ENCODE data around the gene SWSAP1.

SWSAP1 gene

DNA sequence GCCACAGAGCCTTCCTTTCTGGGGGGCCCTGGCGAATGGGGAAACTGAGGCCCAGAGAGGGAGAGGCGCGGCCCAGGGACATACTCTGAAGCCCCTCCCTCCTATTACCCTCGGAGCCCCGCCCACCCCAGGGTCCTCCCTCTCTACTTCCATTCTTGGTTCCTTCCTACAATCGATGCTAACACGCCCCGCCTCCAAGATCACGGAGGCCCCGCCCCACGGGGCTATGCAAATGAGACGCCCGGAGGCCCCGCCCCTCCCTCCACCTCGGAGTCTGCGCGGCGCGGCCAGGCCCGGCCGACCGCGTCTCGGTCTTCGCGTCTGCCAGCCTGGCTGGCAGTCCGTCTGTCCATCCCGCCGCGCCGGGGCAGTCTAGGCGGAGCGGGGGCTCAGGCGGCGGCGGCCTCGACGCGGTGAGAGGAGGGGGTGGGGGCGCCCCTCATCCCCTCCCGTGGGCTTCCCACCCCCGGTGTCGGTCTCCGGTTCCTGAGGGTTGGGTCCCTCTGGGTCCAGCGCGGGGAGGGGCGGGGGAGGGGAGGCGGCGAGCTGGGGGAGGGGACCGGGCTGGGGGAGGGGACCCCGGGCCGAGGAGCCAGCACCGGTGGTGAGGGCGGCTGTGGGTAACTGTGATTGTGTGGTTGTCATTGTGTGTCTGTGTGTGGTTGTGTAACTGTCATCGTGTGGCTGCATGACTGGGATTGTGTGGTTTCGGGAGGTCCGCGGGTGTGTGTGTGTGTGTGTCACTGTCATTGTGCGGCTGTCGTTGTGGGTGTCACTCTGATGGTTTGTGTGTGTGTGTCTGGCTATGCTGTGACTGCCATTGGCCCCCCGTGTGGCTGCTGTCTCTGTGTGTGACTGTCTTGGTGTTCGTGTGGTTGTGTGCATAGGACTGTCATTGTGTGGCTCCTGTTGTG lies 19.0 kb upstream of the SWSAP1 start, which contains the start of gene PLPPR2:
Gene PLPPR2, plus strand, starts transcription at position 273 of the 914 bp plus-strand sequence. CDS start 2,242 bp downstream, outside the sequence.
- DNase-seq (ENCODE audit: low spot score) = peak; percentile 86

DNA sequence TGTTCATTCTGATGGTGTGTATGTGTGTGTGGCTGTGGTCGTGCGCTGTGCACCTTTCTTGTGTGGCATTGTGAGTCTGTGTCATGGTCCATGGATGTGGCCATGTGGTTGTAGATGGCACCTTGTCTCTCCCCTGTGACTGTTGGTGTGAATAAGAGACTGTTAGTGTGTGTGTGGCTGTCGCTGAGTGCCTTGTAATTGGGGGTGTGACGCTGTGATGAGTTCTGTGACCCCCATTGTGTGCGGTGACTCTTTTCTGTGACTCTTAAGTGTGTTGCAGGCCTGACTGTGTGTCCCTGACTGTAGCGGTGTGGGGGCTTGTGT lies 18.4 kb upstream of the SWSAP1 start:
- DNase-seq (ENCODE audit: low spot score) = no peak

GRCh38 chr19:11356676-11357550 lies 17.6 kb upstream of the SWSAP1 start:
- no peak for DNase-seq (ENCODE audit: low spot score)

GRCh38 chr19:11359421-11359820 lies 15.0 kb upstream of the SWSAP1 start:
- DNase-seq (ENCODE audit: low spot score) = no peak

DNA sequence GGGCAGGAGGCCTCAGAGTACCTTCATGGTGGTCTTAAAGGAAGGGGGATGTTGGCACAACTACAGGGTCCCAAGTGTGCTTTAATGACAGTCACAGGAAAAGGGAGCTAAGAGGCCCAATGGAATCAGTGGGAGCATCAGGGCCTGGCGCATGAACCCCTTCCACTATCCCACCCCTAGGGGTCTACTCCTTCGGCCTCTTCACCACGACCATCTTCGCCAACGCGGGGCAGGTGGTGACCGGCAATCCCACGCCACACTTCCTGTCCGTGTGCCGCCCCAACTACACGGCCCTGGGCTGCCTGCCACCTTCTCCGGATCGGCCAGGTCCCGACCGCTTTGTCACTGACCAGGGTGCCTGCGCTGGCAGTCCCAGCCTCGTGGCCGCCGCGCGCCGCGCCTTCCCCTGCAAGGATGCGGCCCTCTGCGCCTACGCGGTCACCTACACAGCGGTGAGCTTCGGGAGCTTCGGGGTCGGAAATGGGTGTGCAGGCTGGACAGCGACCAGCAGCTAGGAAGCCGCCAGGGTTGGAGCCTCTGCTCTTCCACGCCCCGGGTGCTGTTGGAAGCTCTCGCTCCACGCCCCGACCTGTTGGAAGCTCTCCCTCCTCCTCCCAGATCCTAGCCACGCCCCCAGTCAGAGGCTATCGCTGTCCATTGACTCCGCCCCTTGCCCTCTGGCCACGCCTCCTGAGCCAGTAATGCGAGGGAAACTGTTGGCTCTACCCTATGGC lies 13.3 kb upstream of the SWSAP1 start:
- DNase-seq (ENCODE audit: low spot score) = no peak

- no peak for DNase-seq (ENCODE audit: low spot score)
These were observed 12.4 kb upstream of the SWSAP1 start for GRCh38 chr19:11361771-11362731.

DNA sequence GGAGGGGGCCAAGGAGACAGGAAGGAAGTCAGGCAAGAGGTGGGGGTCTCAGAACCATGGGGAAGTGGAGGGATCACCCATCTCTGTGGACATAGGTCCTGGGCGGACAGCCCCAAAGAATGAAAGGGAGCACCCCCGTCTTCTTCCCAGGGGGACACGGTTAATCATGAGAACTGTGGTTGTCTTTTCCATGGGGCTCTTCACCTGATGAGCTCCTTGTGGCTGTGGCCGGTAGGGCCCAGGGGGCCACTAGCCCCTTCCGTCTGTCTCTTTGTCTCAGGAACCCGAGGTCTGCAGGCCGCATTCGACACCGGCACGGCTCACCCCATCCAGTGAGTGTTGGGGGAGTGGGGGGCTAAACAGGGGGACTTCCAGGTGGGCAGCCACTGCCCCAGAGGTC lies 10.6 kb upstream of the SWSAP1 start:
- no peak for DNase-seq (ENCODE audit: low spot score)

GRCh38 chr19:11364296-11364904 lies 10.1 kb upstream of the SWSAP1 start:
- DNase-seq (ENCODE audit: low spot score) = no peak

- DNase-seq (ENCODE audit: low spot score) = no peak
These were observed 9.5 kb upstream of the SWSAP1 start for GRCh38 chr19:11364935-11365334.

DNA sequence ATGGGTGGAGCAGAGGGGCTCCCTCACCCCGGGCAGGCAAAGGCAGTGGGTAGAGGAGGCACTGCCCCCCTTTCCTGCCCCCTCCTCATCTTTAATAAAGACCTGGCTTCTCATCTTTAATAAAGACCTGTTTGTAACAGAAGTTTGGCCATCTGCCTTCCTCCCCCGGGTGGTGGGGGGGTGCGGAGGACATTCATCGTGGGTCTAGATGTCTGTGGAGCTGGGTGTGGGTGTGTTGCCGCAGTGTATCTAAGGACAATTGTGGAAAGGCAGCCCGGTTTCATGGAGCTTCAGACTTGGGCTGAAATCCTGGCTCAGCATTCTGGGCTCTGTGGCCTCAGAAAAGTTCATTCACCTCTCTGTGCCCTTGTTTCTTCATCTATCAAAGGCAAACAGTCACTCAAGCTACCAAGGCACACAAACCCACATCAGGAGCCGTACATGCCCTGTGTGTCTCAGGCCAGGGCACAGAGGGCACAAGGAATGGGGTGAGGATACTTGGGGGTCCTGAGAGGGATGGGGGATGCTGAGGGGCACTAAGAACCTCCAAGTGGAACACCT lies 8.8 kb upstream of the SWSAP1 start:
- no peak for DNase-seq (ENCODE audit: low spot score)

DNA sequence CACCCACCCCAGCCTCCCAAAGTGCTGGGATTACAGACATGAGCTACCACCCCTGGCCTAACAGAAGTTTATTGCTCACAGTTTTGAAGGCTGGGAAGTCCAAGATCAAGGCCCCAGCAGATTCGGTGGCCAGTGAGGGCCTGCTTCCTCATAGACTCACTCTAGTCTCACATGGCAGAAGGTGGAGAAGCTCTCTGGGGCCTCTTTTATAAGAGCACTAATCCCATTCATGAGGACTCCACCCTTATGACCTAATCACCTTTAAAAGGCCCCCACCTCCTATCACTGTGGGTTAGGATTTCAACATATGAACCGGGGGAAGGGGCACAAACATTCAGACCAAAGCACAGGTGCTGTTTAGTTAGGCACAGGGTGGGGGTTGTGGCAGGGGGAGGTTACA lies 6.9 kb upstream of the SWSAP1 start:
- DNase-seq (ENCODE audit: low spot score) = no peak

DNA sequence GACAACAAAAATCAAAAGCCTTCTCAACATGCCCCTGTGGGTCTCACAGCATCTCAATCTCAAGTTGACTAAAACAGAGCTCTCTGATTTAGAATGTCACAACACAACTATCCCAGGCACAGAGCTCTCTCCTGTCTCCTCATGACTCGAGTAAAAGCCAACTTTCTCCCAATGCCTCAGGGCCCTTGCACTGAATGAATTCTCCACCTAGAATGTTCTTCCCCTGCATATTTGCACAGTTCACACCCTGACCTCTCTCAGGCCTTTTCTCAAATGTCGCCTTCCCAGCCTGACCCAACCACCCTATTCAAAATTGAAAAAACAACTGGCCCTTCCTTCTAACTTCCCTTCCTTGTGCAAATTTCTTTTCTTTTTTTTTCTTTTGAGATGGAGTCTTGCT lies 3.7 kb upstream of the SWSAP1 start:
- DNase-seq (ENCODE audit: low spot score) = no peak

DNA sequence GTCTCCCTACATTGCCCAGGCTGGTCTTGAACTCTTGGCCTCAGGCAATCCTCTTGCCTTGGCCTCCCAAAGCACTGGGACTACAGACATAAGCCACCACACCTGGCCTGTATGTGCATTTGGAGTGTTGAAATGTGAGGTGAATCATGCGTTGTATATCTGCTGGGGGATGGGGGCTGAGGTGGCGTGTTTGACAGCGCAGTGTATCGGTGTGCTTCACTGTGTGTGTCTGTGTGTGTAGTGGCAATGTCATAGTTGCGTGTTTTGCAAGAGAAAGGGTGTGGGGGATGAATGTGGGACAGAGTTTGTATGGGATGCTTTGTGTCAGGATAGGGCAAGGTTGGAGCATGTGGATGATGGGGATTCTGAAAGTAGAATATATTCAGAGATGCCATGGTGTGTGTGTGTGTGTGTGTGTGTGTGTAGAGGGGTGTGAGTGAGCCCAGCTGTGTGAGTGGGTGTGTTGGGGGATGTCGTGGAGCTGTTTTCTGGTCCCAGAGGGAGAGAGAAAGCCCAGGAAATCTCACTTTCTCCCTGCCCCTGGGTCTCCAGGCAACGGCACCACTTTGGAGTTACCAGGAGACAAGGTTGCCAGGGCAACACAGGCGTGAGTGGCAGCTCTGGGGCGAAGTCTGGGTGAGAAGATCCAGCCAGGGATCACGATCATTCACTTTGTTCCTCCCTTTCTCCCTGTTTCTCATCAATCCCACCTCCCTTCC lies 1.1 kb upstream of the SWSAP1 start:
- DNase-seq (ENCODE audit: low spot score) = peak; percentile 87

DNA sequence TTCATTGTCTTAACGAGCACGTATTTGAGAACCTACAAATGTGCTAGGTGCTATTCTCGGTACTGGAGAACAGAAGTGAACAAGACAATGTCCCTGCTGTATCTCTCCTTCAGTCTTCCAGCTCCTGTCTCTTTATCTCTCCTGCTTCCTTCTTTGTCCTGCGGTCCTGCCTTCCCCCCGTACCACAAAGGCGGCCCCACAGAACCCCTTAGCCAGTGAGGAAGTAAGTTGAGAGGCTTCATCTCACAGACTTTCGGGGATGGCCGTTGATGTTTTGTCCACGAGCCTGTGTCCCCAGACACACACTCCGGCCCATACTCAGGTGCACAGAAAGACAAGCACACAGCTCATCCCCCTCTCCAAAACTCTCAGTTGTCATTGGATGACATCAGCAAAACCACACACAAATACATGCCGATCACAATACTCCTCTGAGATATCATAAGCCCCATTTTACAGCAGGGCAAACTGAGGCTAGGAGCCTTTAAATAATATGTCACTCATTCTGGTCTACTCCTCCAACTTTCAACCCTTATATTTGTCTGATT lies 507 bp upstream of the SWSAP1 start:
- no peak for DNase-seq (ENCODE audit: low spot score)

DNA sequence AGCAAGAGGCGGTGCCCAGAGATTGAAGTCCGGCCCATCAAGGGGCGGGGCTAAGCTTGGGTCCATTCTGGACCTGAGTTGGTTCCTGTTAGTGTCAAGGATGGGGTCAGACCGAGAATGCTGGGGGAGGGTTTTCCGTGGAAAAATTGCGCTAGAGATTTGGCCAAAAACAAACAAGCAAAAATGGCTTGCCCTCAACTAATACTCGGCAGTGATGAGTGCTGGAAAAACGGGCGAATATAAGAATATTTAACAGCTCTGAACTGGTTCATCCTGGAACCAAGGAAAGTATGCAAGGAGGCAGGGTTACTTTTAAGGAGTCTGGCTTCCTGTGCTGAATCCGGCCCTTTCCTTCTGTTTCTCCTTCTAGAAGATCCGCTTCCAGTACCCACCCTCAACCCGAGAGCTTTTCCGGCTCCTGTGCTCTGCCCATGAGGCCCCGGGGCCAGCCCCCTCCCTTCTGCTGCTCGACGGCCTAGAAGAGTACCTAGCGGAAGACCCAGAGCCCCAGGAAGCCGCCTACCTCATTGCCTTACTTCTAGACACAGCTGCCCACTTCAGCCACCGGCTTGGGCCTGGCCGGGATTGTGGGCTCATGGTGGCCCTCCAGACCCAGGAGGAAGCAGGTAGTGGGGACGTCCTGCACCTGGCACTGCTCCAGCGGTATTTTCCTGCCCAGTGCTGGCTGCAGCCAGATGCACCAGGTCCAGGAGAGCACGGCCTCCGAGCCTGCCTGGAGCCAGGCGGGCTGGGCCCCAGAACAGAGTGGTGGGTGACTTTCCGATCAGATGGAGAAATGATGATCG lies 880 bp downstream of the SWSAP1 start:
- no peak for DNase-seq (ENCODE audit: low spot score)

DNA sequence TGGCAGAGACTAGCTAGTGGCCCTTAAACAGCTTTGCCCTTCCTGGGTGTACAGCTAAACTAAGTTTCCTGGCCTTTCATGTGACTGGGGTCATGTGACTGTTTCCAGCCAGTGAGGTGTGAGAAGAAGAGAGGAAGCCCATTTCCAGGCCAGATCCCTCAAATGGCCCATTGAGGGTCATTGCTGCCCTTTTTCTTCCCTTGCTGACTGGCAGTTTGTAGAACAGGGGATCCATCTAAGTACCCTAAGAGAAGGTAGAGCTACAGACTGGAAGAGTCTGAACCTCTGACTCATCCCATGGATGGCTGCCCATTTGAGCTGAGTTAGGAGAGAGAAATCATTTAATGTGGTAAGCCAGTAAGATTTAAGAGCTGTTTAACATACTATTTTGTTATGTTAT lies 2.8 kb downstream of the SWSAP1 start:
- no peak for DNase-seq (ENCODE audit: low spot score)

GRCh38 chr19:11377756-11378155 lies 3.3 kb downstream of the SWSAP1 start:
- DNase-seq (ENCODE audit: low spot score) = no peak

All from putamen (tissue), 1 donor.